ENCODE measurements around the gene HUS1.
"Not testable (repeated sequence)": the region's sequence is repeated elsewhere in the genome, so short reads cannot be mapped to it uniquely, and the experiment has no call there.

GRCh38 chr7:47989607-47990400 lies 10.4 kb upstream of the HUS1 start:
- TF ChIP-seq CTCF, KLF1, PRDM10 (tag by site-specific recombination; IDR thresholded peaks at IDR 0.05): not testable (repeated sequence)
